PC-3 (cell line): ENCODE data around the gene CYP17A1. TPM values are rescaled to one million over a fixed set of nuclear protein-coding genes. Genes with fewer than 3 reads are reported as not detected.

Experiments used
- ATAC-seq: fragments of 200-7000 bp; cut with Tn5 transposase; 2 replicates; pipeline ENCODE4 v1.9.1; 2020; ENCODE audit warnings: mild to moderate bottlenecking, moderate library complexity
- BruUV-seq: library from RNA; stranded (reverse); fragments of 400-500 nt; replicated peaks from 2 replicates; lab custom pipeline; 2021; lab: Mats Ljungman, UMichigan
- CTCF ChIA-PET: fragments of 300-600 bp; sonication (Branson Sonifier 250); formaldehyde crosslinking; loops from one replicate; lab custom pipeline; 2022; ENCODE audit warnings: antibody characterized with exemption; lab: Charles Lee
- POLR2A ChIA-PET: fragments of 300-600 bp; sonication (Branson Sonifier 250); formaldehyde crosslinking; loops from one replicate; lab custom pipeline; 2022; ENCODE audit warnings: antibody characterized with exemption; ENCODE audit not compliant: unreplicated experiment; lab: Charles Lee
- DNase-seq: peaks from one replicate; pipeline ENCODE4 v3.0.0-alpha.2; 2015
- H2AFZ ChIP-seq: fragments of 300-600 bp; sonication (generic); 2 replicates; pipeline ENCODE4 v1.6.0; 2016; ENCODE audit warnings: antibody characterized with exemption, low read length
- H3F3A ChIP-seq: fragments of 300-600 bp; sonication (generic); one replicate; pipeline ENCODE4 v1.6.0; 2017; ENCODE audit warnings: antibody characterized with exemption, low read length, control low read depth, mild to moderate bottlenecking; ENCODE audit not compliant: unreplicated experiment
- H3K27ac ChIP-seq: fragments of 300-600 bp; sonication (generic); 2 replicates; pipeline ENCODE4 v1.5.1; 2016; ENCODE audit warnings: mild to moderate bottlenecking, low read length
- H3K27me3 ChIP-seq: fragments of 300-600 bp; sonication (generic); 2 replicates; pipeline ENCODE4 v1.6.1; 2016; ENCODE audit warnings: low read length, mixed read lengths
- H3K36me3 ChIP-seq: fragments of 300-600 bp; sonication (generic); 2 replicates; pipeline ENCODE4 v1.6.1; 2016; ENCODE audit warnings: low read depth, mixed run types, low read length, mixed read lengths
- H3K4me1 ChIP-seq: fragments of 300-600 bp; sonication (generic); 2 replicates; pipeline ENCODE4 v1.5.1; 2016; ENCODE audit warnings: low read length; ENCODE audit not compliant: insufficient read depth
- H3K4me2 ChIP-seq: fragments of 300-600 bp; sonication (generic); 2 replicates; pipeline ENCODE4 v1.6.0; 2016; ENCODE audit warnings: low read length
- H3K4me3 ChIP-seq: fragments of 300-600 bp; sonication (generic); 2 replicates; pipeline ENCODE4 v1.5.1; 2016; ENCODE audit warnings: mild to moderate bottlenecking, low read length, mixed read lengths
- H3K79me2 ChIP-seq: fragments of 300-600 bp; sonication (generic); 2 replicates; pipeline ENCODE4 v1.6.1; 2017; ENCODE audit warnings: low read length, mixed read lengths
- H3K9ac ChIP-seq: fragments of 300-600 bp; sonication (generic); 2 replicates; pipeline ENCODE4 v1.6.0; 2016; ENCODE audit warnings: mild to moderate bottlenecking, low read length
- H3K9me2 ChIP-seq: fragments of 300-600 bp; sonication (generic); replicated peaks from 2 replicates; pipeline ENCODE4 v1.6.1; 2016; ENCODE audit warnings: mixed run types, low read length, mixed read lengths
- H3K9me3 ChIP-seq: fragments of 300-600 bp; sonication (generic); 2 replicates; pipeline ENCODE4 v1.6.1; 2016; ENCODE audit warnings: low read length, mixed read lengths
- H4K20me1 ChIP-seq: fragments of 300-600 bp; sonication (generic); 2 replicates; pipeline ENCODE4 v1.6.1; 2016; ENCODE audit warnings: low read length, mixed read lengths
- EZH2 ChIP-seq: fragments of 300-600 bp; sonication (generic); IDR thresholded peaks from one replicate; pipeline ENCODE4 v1.6.1; 2017; ENCODE audit warnings: antibody characterized with exemption, mild to moderate bottlenecking, low read length; ENCODE audit not compliant: unreplicated experiment
- EZH2phosphoT487 ChIP-seq: fragments of 300-600 bp; sonication (generic); IDR thresholded peaks from 2 replicates; pipeline ENCODE4 v1.6.1; 2018; ENCODE audit warnings: mild to moderate bottlenecking, antibody characterized with exemption, low read length, borderline replicate concordance
- intact Hi-C: fragments of 100-400 bp; cut with micrococcal nuclease; formaldehyde crosslinking; loops from 2 replicates; pipeline ENCODE4 v1.9.0; 2023
- total RNA-seq: library from RNA; depleted of rRNA; stranded (reverse); fragments of >200 nt; gene quantifications from 2 replicates; pipeline ENCODE4 v1.2.3, GENCODE V29; 2014
- TF ChIP-seq, protein P1 (sequence below): fragments of 300-600 bp; sonication (generic); conservative IDR thresholded peaks from 2 replicates; pipeline ENCODE4 v1.5.1; 2017; ENCODE audit warnings: antibody characterized with exemption, low read depth, mild to moderate bottlenecking, low read length

Gene CYP17A1
- total RNA-seq, 1 experiment from 2014 or later = not detected

DNA sequence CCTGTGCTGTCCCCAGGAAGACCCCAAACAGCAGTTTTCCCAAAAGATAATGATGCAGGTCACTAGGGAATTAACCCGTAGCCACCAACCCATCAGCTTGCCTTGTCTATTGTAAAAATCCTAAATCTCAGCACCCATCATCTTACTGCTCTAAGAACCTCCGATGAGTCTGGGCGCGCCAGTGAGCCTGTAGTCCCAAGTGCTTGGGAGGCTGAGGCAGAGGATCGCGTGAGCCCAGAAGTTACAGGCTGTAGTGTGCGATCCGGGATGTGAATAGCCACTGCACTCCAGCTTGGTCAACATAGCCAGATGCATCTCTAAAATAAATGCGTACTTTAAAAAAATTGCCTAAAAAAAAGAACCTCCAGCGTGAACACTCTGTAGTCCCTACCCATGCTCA lies 33.0 kb upstream of the CYP17A1 start:
- Histone ChIP-seq H3K4me3 (no peak overlapping the region), H3K9me2 (no peaks in the 10 kb centered on the region), H3K9ac (no peak overlapping the region), H3F3A (no peaks in the 10 kb centered on the region), H3K79me2 (no peaks in the 10 kb centered on the region), H3K9me3 (no peaks in the 10 kb centered on the region), H3K36me3 (no peaks in the 10 kb centered on the region), H3K27me3 (no peaks in the 10 kb centered on the region), H2AFZ (no peak overlapping the region), H3K4me1 (no peaks in the 10 kb centered on the region), H3K27ac (no peak overlapping the region), H4K20me1 (no peaks in the 10 kb centered on the region), H3K4me2 (no peak overlapping the region)
- ChIA-PET POLR2A (no interaction called here), CTCF (no interaction called here)
- ATAC-seq (no peak), DNase-seq (no peak)
- no TSS peak for BruUV-seq
- TF ChIP-seq EZH2 (no peak), EZH2phosphoT487 (no peak)
- TF ChIP-seq, protein P1, sequence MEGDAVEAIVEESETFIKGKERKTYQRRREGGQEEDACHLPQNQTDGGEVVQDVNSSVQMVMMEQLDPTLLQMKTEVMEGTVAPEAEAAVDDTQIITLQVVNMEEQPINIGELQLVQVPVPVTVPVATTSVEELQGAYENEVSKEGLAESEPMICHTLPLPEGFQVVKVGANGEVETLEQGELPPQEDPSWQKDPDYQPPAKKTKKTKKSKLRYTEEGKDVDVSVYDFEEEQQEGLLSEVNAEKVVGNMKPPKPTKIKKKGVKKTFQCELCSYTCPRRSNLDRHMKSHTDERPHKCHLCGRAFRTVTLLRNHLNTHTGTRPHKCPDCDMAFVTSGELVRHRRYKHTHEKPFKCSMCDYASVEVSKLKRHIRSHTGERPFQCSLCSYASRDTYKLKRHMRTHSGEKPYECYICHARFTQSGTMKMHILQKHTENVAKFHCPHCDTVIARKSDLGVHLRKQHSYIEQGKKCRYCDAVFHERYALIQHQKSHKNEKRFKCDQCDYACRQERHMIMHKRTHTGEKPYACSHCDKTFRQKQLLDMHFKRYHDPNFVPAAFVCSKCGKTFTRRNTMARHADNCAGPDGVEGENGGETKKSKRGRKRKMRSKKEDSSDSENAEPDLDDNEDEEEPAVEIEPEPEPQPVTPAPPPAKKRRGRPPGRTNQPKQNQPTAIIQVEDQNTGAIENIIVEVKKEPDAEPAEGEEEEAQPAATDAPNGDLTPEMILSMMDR = no peak
- intact Hi-C loops = no loop called here

DNA sequence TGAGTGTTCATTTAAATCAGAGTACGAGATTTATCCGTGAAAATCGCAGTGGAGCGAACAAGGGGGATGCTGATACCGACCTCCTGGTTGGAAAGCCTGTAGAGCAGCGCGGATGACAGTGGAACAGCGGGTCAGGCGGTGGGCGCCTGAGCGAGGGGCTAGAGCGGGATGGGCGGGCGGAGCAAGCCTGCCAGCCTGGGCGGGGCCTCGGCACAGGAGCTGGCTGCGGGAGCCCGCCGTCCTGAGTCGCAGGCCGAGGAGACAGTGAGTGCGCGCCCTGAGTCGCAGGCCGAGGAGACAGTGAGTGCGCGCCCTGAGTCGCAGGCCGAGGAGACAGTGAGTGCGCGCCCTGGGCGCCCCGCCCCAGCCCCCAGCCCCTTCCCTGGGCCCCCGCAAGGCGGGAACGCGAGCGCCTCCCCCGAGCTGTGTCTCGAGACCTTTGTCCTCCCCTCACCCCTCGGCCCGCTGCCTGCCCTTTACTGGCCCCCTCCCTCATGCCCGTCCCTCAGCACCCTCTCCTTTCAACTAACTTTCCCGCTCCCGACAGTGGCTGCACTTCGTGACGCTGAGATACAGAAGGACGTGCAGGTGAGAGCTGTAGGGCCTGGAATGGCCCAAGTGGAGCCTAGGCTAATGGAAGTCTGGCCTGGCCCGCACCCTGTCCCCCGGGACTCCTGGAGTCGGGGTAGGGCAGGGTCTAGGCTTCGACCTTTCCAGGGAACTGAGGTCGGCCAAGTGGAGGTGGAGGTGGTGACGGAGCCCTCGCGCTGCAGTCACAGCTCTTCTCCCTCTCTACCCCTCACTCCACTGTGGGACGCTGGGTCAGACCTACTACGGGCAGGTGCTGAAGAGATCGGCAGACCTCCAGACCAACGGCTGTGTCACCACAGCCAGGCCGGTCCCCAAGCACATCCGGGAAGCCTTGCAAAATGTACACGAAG lies 32.3 kb upstream of the CYP17A1 start, which contains the start of gene AS3MT:
TSS of gene AS3MT (plus strand) at position 213 of the 941 bp plus-strand sequence. CDS start at position 336, 123 bp downstream.
- intact Hi-C loops = no loop called here
- Histone ChIP-seq H3K36me3 (no peaks in the 10 kb centered on the region), H3K9me2 (no peaks in the 10 kb centered on the region), H3K27me3 (no peaks in the 10 kb centered on the region), H4K20me1 (no peaks in the 10 kb centered on the region), H3K27ac (no peak within 1 kb of the TSS), H3K9me3 (no peaks in the 10 kb centered on the region), H3K4me3 (peak within 1 kb of the TSS; percentile 69), H3K79me2 (no peaks in the 10 kb centered on the region), H2AFZ (peak within 1 kb of the TSS; percentile 70), H3K4me1 (no peaks in the 10 kb centered on the region), H3K4me2 (peak within 1 kb of the TSS; percentile 85), H3K9ac (peak within 1 kb of the TSS; percentile 8), H3F3A (no peaks in the 10 kb centered on the region)
- ATAC-seq (peak; percentile 96), DNase-seq (peak; percentile 23)
- TF ChIP-seq EZH2phosphoT487 (no peak), EZH2 (no peak)
- ChIA-PET POLR2A (no interaction called here), CTCF (no interaction called here)
- BruUV-seq = TSS peak; percentile 32

DNA sequence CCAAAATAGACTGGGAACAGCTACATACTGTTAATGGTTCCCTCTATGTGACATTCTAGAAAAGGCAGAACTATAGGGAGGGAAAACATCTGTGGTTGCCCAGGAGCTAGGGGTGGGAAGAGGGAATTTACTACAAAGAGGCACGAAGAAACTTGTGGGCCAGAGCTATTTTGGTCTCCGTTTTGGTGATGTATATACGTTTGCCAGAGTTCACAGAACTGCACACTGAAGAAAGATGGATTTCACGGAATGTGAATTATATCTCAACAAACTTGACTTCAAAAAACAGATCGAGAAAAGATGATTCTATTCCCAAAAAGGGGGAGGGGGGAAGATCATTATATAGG lies 31.7 kb upstream of the CYP17A1 start:
- H3K4me2 ChIP-seq = peak overlapping the region; percentile 85
- TF ChIP-seq EZH2 (no peak), EZH2phosphoT487 (no peak)
- TF ChIP-seq, protein P1 = no peak
- peak overlapping the region; percentile 70 for H2AFZ ChIP-seq
- ATAC-seq = peak; percentile 15; the same call in 1 of the 2 replicates
- no peaks in the 10 kb centered on the region for H3K9me3 ChIP-seq
- POLR2A ChIA-PET = no interaction called here
- no peaks in the 10 kb centered on the region for H3K9me2 ChIP-seq
- intact Hi-C loops = no loop called here
- no peak overlapping the region for H3K27ac ChIP-seq
- H3K36me3 ChIP-seq = no peaks in the 10 kb centered on the region
- H3K4me3 ChIP-seq = peak overlapping the region; percentile 69
- no peaks in the 10 kb centered on the region for H3K27me3 ChIP-seq
- DNase-seq = no peak
- H3K79me2 ChIP-seq = no peaks in the 10 kb centered on the region
- no peaks in the 10 kb centered on the region for H4K20me1 ChIP-seq
- H3K4me1 ChIP-seq = no peaks in the 10 kb centered on the region
- BruUV-seq = no TSS peak
- no peaks in the 10 kb centered on the region for H3F3A ChIP-seq
- peak overlapping the region; percentile 8; the same call in 1 of the 2 replicates for H3K9ac ChIP-seq
- CTCF ChIA-PET = no interaction called here
